ENCODE measurements around the gene RIMS3.
A peak's percentile ranks its signal among the peaks of the same experiment; 100 is the strongest.
"Not testable (repeated sequence)": the region's sequence is repeated elsewhere in the genome, so short reads cannot be mapped to it uniquely, and the experiment has no call there.

The RIMS3 gene

GRCh38 chr1:40665335-40666171 lies at the start of gene RIMS3:
RIMS3 (minus strand) TSS chr1:40665682; CDS start chr1:40641925, 23,757 bp downstream.
- DNase-seq (ENCODE audit: low read depth) = peak; percentile 16

DNA sequence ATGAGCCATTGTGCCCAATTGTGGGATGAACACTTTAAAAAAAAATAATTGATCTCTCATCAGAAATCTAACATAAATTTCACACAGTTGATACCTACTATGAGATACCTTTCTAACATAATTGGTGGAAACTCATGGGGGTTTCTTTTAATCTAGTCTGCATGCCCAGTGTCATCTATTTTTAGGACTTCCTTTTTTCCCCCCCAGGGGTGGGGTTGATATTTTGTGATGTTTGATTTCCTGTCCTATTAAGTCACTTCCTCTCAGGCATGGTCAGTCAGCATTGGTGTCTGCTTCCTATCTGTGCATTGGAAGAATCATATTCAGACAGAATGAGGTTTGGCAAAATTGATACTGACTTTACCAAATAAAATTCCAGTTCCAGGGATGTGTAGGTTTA lies 47.5 kb upstream of the RIMS3 start:
- DNase-seq (ENCODE audit: low read depth) = no peak

DNA sequence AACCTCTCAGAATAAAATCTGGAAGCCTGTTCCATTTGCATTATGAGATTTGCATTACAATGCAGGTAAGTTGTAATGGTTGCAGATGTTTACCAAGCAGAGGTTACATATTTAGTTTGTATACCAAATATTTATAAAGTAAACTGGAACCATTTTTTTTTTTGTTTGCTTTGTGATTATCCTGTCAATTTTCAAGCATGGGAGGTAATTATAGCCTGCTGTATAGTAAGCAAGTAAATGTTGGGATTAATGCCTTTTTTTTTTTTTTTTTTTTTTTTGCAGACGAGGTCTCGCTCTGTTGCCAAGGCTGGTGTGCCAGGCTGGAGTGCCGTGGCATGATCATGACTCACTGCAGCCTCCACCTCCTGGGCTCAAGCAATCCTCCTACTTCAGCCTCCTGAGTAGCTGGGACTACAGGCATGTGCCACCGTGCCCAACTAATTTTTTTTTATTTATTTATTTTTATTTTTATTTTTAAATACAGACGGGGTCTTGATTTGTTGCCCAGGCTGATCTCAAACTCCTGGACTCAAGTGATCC lies 47.0 kb upstream of the RIMS3 start:
- no peak for DNase-seq (ENCODE audit: low read depth)

DNA sequence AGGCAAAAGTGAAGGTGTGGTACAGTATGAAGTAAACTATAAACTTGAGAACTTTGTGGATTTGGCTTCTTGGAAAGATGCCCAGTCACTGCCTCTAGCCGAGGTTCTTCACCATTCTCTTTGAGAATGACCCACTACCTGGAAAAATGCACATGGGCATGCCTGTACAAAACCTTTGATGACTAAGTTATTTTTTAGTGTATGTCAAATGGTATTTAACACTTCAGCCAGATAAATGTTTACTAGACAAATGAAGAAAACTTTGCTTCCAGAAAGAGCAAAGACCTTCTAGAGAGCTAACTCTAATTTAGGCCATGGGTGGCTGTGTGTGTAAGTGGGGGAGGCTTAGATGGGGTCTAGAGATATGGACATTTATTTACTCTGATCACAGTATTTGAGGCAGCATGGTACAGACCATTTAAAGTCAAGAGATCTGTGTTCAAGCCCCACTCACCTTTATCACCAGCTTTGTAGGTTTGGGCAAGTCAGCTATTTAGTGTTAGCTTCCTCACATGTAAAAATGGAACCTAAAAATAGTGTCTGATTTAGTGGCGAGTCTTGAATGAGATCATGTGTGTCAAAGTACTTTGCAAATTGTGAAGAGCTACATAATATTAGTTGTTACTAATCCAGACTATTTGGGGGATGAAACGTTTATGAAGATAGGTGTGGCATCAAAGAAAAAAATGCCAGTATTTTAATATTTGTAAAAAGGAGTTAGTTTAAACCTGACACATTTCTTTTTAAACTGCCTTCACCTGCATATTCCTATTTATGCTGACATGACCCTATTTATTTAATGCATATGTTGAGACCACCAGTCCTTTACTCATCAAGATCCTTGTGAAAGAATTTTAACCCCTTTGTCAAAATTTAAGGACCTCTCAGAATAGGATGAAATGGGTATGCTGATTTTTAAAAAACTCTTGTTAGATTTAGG lies 46.3 kb upstream of the RIMS3 start:
- DNase-seq (ENCODE audit: low read depth) = no peak

GRCh38 chr1:40710581-40711315 lies 45.3 kb upstream of the RIMS3 start:
- DNase-seq (ENCODE audit: low read depth) = no peak

DNA sequence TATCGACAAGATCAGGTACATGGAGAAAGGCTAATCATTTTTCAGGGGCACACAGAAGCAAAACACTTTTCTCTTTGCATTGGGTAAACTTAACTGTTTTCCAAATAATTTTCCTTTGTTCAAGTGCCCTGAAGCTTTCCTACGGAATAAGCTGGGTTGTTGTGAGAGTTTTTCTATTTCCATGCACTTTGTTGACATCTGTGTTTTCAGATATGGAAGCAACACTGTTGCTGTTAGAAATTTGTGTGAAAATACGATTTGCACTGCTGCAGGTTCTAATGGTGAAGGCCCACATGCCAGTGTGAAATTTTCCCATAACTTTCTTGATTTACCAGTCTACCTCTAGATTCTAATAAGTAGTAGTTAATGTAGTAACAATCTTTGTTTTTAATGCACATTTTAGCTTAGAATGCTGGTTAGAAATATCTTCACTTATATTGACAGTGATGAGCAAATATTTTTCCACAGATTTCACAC lies 44.4 kb upstream of the RIMS3 start:
- DNase-seq (ENCODE audit: low read depth) = no peak

- peak; percentile 95 for DNase-seq (ENCODE audit: low read depth)
Measured at GRCh38 chr1:40709100-40709801, 43.8 kb upstream of the RIMS3 start.

- DNase-seq (ENCODE audit: low read depth) = peak; percentile 77
Measured at GRCh38 chr1:40708750-40709099, 43.2 kb upstream of the RIMS3 start.

DNA sequence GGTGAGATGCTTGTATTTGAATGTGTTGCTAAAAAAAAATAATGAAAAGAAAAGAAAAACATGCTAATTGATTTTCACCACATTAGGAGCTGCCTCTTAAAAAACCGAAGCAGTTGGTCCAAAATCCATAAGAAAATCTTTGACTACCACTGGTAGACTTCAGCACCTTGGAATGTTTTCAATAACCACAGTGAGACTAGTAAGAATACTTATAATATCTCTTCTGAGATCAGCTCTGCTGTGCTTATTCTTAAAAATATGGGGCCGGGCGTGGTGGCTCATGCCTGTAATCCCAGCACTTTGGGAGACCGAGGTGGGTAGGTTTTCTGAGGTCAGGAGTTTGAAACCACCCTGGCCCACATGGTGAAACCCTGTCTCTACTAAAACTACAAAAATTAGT lies 41.1 kb upstream of the RIMS3 start:
- DNase-seq (ENCODE audit: low read depth) = no peak

DNA sequence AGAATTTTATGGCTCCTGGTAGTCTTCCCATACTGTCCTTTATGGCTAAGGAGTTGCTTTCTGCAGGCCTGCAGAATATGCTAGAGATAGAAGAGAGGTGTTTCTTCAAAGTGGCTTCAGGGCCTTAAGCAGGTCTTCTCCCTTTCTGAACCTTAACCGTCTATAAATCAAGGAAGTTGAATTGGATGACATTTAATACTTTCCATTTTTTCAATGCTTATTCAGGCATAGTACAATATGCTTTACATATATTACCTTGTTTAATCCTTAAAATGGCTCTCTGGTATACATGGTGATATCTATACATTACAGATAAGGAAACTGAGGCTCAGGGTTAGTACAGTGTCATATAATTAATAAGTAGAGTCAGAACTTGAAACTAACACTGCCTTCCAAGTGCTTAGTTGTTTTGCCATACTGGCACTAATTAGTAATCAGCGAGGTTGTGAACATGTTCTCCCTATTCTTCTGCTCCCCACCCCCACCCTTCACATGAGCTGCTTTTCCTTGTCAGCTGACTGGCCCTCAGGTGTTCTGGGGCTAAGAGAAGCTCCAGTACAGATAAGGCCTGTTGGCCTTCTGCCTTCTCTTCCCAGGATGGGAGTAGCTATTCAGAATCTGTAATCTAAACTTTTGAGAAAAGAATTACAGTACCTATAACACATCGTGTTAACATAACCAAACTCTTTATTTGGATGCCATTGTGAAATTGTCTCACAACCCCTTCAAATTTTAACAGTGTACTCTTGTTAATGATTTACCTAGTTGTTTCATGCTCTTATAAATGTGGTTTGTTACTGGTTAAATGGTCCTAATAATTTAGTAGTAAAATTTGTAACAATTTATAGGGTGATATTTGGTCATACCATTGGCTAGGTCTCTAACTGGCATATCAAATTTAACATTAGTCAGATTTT lies 39.6 kb upstream of the RIMS3 start:
- DNase-seq (ENCODE audit: low read depth) = no peak

DNA sequence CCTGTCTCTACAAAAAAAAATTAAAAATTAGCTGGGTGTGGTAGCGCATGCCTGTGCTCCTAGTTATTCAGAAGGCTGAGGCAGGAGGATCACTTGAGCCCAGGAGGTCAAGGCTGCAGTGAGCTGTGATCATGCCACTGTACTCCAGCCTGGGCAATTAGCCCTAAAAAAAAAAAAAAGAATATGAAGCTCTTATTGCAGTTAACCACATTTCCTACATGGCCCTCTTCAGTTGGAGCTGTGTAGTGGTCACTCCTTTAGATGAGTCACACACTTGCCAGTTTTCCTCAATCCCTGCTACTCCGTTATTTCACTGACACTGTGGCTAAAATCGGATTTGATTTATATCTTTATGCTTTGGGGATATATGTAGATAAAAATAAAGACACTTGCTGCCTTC lies 37.8 kb upstream of the RIMS3 start:
- peak; percentile 68 for DNase-seq (ENCODE audit: low read depth)

- DNase-seq (ENCODE audit: low read depth) = not testable (repeated sequence)
Measured at GRCh38 chr1:40702810-40703209, 37.3 kb upstream of the RIMS3 start.

DNA sequence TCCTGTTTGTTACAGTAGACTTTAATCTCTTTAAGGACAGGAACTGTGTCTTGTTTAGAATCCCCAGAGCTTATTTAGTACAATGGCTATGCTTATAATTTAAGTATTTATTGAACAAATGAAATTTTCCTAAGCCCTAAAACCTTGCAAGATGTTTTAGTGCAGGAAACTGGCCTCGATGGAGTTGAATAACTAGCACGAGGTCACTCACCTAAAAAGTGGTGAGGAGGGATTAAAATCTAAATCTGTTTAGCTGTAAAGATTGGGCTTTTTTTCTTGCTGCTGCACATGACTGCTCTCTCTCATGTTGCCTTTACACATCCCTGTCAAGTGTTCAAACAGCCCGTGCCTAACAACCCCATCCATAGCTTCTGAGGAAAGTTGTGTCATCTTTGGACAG lies 36.2 kb upstream of the RIMS3 start:
- no peak for DNase-seq (ENCODE audit: low read depth)

DNA sequence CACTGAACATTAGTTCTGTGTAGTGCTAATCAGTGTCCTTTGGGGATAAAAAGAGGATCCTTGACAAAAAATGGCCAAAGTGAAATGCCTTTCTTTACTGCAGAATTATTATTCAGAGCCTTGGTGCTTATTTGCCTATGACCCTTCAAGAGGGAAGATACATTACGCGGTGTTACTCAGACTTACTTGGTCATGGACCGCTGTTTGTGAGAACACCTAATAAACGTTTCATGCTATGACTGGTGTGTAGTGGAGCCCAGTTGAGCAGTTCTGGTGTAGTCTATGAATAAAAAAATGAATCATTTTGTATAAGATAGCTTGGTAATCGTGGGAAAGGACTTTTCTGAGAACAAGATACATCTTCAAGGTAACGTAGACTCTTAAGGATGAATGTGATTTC lies 34.3 kb upstream of the RIMS3 start:
- no peak for DNase-seq (ENCODE audit: low read depth)

- DNase-seq (ENCODE audit: low read depth) = no peak
Measured at GRCh38 chr1:40697436-40697835, 32.0 kb upstream of the RIMS3 start.

DNA sequence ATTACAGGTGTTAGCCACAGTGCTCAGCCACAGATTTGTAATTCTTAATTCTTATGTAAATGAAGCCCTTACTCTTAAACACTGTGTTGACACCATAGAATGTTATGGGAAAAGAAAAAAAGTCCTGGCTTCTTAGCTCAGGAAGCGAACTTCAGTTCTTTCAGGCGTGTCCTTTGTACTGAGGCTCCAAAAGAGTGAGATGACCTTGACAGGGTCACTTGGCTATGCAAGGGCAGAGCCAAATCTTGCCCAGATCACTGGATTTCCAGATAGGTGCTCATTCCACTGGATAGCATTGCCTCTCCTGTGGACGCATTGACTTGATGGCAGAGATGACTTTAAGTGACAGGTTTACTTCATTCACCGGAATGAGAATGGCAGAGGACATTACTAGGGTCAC lies 30.8 kb upstream of the RIMS3 start:
- DNase-seq (ENCODE audit: low read depth) = no peak

DNA sequence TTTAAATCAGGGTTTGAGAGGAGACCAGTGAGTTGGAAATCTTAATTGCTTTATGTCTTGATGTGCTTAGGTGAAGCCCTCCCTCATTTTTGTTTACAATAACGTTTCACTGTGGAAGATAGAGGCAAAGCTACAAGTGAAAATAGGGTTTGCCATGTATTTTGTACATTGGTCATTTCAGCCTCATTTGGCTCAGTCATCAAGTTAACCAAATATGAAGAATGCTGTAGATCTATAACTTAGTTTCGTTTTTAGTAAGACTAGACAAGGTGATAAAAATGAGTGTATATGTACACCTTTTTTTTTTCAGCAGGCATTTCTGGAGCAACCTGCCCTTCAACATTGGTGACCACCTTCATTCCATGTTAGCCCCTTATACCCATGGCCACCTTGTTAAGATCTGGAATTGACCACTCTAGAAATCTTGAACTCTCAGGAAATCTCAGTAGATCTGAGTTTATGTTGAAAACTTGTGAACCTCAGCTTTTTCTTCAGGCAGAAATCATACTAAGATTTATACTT lies 28.9 kb upstream of the RIMS3 start:
- no peak for DNase-seq (ENCODE audit: low read depth)

DNA sequence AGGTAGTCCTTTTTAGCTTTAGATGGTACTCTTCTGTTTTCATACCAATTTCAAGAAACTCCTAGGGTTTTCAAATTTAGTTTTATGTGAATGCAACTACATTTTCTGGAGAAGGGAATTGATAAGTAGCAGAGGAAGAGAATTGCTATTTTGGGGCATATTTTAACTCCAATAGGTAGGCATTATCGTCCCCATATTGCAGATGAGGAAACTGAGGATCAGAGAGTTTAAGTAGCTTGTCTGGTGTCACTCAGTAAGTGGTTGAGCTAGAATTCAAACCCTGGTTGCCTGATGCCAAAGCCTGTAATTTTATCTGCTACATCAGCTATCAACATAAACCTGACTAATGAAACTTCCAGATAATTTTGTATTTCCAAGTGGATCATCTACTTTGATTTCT lies 27.9 kb upstream of the RIMS3 start:
- no peak for DNase-seq (ENCODE audit: low read depth)

- no peak for DNase-seq (ENCODE audit: low read depth)
Measured at GRCh38 chr1:40692429-40692895, 27.0 kb upstream of the RIMS3 start.

Data from stromal cell of bone marrow (primary cell).